CD4-positive, alpha-beta T cell treated with Interleukin-6 for 4 hours (primary cell): ENCODE data around the gene UBE2G2.
A peak's percentile ranks its signal among the peaks of the same experiment; 100 is the strongest.

Experiments used
- DNase-seq: peaks from one replicate; pipeline ENCODE4 v3.0.0-alpha.2; 2020; ENCODE audit warnings: mixed read lengths

The UBE2G2 gene

GRCh38 chr21:44742418-44743153 is 59.0 kb downstream of the UBE2G2 start:
- peak; percentile 19 for DNase-seq

GRCh38 chr21:44741921-44742320 is 59.7 kb downstream of the UBE2G2 start:
- DNase-seq = no peak

DNA sequence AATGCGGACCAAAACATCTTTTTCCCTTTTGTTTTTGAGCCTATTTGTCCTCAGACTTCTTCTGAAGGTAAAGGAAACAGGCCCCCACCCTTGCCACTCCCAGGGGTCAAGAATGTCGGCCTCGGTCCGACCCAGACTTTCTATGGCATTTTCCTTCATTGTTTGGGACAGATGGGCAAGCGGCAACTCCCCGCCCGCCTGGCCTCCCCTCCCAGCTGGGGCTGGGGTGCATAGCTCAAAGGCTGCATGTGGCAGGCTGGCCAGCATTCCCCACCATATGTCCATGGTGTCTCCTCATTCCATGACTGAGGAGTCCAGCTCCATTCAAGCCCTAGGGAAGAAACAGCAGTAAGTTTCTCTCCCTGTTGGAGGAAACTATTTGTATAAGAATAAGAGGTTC is 60.9 kb downstream of the UBE2G2 start:
- DNase-seq = no peak

DNA sequence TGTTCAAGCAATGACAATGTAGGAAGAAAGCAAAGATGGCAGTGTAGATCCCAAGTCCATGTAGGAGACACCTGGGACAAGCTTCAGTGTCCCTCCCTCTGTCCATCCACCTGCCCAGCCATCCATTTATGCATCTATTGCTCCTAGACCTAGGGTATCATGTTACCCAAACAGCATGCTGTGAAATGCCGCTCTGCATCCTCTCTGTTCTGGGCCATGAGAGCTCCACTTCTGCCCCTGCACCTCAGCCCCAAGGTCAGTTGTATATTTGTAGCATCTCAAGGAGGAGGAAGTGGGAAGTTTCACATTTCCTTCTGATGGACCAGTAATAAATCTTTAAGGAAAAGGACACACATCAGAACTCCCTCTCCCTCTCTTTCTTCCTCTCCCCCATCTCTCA is 62.3 kb downstream of the UBE2G2 start:
- DNase-seq = no peak

GRCh38 chr21:44738621-44739020 is 63.0 kb downstream of the UBE2G2 start:
- no peak for DNase-seq

DNA sequence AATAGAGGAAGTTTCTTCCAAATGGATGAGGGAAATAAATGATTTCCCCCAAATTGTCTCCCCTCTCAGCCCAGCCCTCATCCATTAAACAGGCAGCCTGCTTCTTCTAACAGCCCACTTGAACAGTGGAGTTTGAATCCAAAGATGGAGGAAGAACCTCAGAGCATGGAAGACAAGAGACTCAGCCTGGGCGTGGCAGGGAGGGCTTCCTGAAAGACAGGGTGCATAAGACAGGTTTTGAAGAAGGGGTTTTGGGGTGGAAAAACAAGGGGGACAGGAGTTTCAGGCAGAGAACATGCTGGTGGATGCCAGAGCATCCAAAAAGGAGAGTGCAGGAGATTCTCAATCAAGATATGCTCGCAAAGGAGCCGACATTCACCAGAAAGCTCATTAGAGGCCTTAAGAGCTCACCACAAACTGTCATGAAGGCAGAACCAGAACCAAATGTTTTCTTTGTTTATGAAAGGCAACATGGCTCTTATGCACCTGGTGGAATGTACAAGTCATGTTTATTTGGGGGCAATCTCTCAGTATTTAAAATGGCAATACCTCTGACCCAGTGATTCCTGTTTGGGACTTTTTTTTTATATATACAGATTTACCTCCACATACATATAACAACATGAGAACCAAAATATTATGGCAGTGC is 63.8 kb downstream of the UBE2G2 start:
- no peak for DNase-seq

- no peak for DNase-seq
Measured at GRCh38 chr21:44736291-44737004, 65.2 kb downstream of the UBE2G2 start.

- no peak for DNase-seq
Measured at GRCh38 chr21:44735821-44736220, 65.8 kb downstream of the UBE2G2 start.

DNA sequence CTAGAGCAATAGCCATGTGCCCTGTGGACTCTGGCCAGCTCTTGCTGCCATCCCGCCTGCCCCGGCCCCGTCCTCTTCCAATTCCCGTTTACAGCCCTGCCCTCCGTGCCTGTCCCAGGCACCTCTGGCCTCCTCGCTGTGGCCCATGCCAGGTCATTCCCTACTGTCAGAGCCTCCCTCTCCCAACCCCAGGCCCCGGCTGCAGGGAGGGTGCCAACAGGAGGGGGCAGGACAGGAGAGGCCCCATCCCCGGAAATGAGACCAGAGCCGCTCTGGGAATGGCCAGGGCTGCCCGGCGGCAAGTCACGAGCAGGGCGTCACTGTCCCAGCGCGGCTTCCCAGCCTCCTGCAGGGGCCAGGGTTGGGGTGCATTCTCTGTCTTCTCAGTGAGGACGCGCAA is 66.8 kb downstream of the UBE2G2 start:
- no peak for DNase-seq

GRCh38 chr21:44734026-44734745 is 67.4 kb downstream of the UBE2G2 start:
- no peak for DNase-seq

DNA sequence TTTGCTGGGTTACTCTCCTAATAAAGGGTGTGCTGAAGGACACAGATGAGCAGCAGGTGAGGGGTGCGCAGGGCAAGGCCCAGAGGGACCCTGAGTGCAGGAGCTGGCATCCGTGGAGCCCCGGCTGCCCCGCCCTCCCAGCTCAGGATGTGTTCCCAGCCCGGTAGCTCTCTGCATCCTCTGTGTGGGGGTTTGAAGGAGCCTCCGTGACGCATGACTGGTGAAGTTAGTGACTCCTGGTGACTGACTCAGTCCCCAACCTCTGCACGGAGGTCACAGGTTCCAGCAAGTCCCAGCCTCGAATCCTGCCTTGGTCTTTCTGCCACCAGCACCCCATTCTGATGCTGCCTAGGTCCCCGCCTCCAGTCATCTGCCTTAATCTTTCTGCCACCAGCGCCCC is 68.7 kb downstream of the UBE2G2 start:
- no peak for DNase-seq

DNA sequence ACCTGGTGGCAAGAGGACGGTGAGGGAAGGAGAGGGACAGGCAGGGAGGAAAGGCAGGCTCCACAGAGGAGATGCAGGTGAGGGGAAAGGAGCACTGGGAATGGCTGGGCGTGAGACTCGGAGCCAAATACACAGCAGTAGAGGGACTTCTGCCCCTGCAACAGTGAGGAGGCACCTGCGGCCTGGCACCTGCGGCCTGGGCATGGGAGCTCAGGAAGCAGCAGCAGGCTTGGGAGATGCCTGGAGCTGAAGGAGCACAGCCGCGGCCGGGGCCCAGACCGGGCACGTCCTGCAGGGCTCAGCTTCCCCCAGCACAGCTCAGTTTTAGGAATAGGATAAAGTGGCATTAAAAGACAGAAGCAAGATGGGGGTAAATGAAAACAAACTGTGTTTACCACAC is 69.4 kb downstream of the UBE2G2 start:
- no peak for DNase-seq

DNA sequence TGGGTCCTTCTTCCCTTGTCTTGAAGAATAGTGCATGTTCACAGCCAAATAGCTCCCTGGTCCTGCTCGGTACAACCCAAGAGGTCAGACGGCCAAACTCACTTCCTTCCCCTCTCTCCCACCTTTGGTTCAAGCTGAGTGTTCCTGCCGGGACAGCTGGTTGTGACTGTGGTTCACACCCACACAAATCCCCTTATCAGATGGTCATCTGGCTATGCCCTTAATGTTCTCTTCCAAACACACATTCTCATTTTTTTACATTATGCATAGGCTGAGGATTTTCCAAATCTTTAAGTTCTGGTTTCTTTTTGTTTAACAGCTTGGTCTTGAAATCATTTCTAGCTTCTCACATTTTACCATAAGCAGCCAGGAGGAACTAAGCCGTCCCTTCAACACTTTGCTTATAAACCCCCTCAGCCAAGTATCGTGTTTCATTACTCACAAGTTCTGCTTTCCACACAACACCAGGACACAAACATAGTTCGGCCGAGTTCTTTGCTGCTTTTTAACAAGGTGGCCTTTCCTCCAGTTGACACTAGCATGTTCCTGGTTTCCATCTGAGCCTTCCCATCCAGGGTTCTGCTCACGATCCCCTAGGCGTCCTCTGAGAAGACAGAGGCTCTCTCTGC is 70.6 kb downstream of the UBE2G2 start:
- DNase-seq = no peak

DNA sequence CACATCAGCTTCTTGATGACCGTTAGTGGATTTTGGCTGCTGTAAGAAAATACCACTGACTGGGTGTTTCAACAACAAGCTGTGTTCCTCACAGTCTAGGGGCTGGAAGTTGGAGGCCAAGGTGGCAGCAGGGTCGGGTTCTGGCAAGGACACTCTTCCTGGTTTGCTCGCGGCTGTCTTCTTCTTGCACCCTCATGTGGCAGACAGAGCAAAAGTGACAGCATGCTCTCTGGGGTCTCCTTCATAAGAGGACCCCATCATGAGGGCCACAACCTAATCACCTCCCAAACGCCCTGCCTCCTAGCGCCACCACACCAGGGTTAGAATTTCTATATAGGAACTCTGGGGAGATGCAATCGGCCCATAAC is 71.6 kb downstream of the UBE2G2 start:
- DNase-seq = no peak

GRCh38 chr21:44729336-44730027 is 72.1 kb downstream of the UBE2G2 start:
- DNase-seq = no peak

- no peak for DNase-seq
Measured at GRCh38 chr21:44728716-44729115, 72.9 kb downstream of the UBE2G2 start.

GRCh38 chr21:44727757-44728156 is 73.9 kb downstream of the UBE2G2 start:
- DNase-seq = no peak

GRCh38 chr21:44727321-44727720 is 74.3 kb downstream of the UBE2G2 start:
- DNase-seq = no peak

DNA sequence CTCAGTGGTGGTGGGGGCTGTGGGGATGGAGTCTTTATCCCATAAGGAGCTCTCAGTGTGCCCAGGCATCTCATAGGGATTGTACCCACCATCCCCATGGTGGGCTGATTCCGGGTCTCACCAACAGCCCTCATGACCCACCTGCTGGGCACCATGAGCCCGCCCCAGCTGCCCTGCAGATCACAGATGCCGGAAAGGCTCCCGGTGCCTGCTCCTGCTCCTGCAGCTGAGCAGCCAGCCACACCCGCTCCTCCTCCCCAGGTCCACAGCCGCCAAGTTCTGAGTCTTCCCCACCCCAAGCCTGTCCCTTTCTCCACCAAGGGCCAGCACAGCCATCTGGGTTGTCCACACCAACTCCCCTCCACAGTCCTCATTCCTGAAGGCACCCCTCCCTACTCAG is 74.8 kb downstream of the UBE2G2 start:
- no peak for DNase-seq

GRCh38 chr21:44724926-44725325 is 76.7 kb downstream of the UBE2G2 start:
- DNase-seq = no peak

DNA sequence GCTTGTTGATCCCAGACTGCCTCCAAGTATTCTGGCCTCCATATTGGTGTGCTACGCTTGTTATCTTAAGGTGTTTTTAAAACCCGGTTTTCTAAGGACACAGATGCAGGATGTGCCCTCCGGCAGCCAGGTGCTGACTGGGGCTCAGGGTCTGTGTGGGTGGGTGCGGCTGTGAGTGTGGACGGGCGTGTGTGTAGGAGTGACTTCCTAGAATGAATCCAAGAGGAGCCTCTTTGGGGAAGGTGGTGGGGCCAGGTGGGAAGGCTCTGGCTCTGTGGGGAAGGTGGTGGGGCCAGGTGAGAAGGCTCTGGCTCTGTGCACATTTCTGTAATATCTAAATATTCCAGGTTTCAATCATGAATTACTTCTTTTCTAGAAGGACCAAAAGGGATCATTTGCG is 77.4 kb downstream of the UBE2G2 start:
- no peak for DNase-seq
